ENCODE data around the gene MED13L. TPM values are rescaled to one million over a fixed set of nuclear protein-coding genes. Genes with fewer than 3 reads are reported as not detected.

The MED13L gene
- total and polyA plus RNA-seq, 2 of the 8 experiments (the other 6 are each of a cell fraction or from before 2014, with no cell fraction given): 15.9 to 51.7 TPM

- ChIA-PET CTCF (ENCODE audit: partially characterized antibody) (interaction anchor here (1.6 kb wide), 1 partner anchor 653 kb away, joined by 3 read pairs; no protein-coding TSS in a partner anchor), POLR2A (ENCODE audit: partially characterized antibody) (interaction anchor here (0.6 to 0.8 kb wide), 2 partner anchors 65 to 141 kb away, joined by 4 to 5 read pairs; no protein-coding TSS in a partner anchor)
- no peak overlapping the region for H3K9ac ChIP-seq (replicated peaks in 1 of 4; ENCODE audit: extremely low read depth in 1 of 4, low read depth in 3 of 4, low read length in 3 of 4)
- H2BK5ac ChIP-seq (ENCODE audit: low read depth, low read length): no peak overlapping the region
- H2BK120ac ChIP-seq (replicated peaks; ENCODE audit: low read depth, low read length): no peak overlapping the region
- no peak overlapping the region for H2AK5ac ChIP-seq (ENCODE audit: low read depth, low read length)
- H3K18ac ChIP-seq (ENCODE audit: extremely low read depth, low read length): no peak overlapping the region
- H3K79me2 ChIP-seq (ENCODE audit: control insufficient read depth in 1 of 2, insufficient read depth in 2 of 2, low read length in 2 of 2): peaks cover 0 to 14% of the 10 kb centered on the region in 2 experiments; a peak in 2 of 4 replicates
- no peaks in the 10 kb centered on the region for H4K20me1 ChIP-seq (replicated peaks in 1 of 2; ENCODE audit: control insufficient read depth in 1 of 2, insufficient read depth in 2 of 2, low read length in 2 of 2)
- no peaks in the 10 kb centered on the region; a peak in 2 of 8 replicates for H3K36me3 ChIP-seq (ENCODE audit: control insufficient read depth in 2 of 4, insufficient read depth in 4 of 4, low read length in 3 of 4)
- no peak overlapping the region for H3K4ac ChIP-seq (replicated peaks; ENCODE audit: insufficient read length, low read depth, low read length)
- H3K9me3 ChIP-seq (ENCODE audit: insufficient read depth in 2 of 2, low read depth in 1 of 2, low read length in 1 of 2): no peaks in the 10 kb centered on the region
- H3K4me2 ChIP-seq (ENCODE audit: insufficient read depth in 1 of 2, low read depth in 2 of 2, low read length in 2 of 2): no peak overlapping the region
- peaks cover 0 to 4% (median 0%) of the 10 kb centered on the region in 4 experiments; a peak in 1 of 7 replicates for H3K4me1 ChIP-seq (replicated peaks in 1 of 4; ENCODE audit: control insufficient read depth in 3 of 4, insufficient read depth in 4 of 4, low read length in 3 of 4)
- H3K27me3 ChIP-seq (replicated peaks in 1 of 4; ENCODE audit: control insufficient read depth in 3 of 4, extremely low read depth in 1 of 4, insufficient read depth in 3 of 4, low read length in 3 of 4): no peaks in the 10 kb centered on the region
- DNase-seq (ENCODE audit: low read depth in 1 of 2, low spot score in 2 of 2) (no peak), FAIRE-seq (no peak)
- H2BK20ac ChIP-seq (ENCODE audit: low read length): no peak overlapping the region
- no peak overlapping the region for H3K14ac ChIP-seq (ENCODE audit: insufficient read length)
- no peak overlapping the region for H3K56ac ChIP-seq (replicated peaks; ENCODE audit: insufficient read length, low read depth, low read length)
- no peaks in the 10 kb centered on the region for H3K23me2 ChIP-seq (ENCODE audit: low read depth, low read length)
- H4K5ac ChIP-seq (ENCODE audit: insufficient read length, low read depth, low read length): no peak overlapping the region
- H4K8ac ChIP-seq (ENCODE audit: extremely low read depth, insufficient read depth, low read length): no peak overlapping the region
- H4K91ac ChIP-seq (replicated peaks; ENCODE audit: insufficient read length, low read length): no peak overlapping the region
- no peak overlapping the region for H3K4me3 ChIP-seq (ENCODE audit: extremely low read depth in 1 of 4, insufficient read depth in 2 of 4, low read depth in 3 of 4, low read length in 4 of 4)
- 91% methylated on average over 2 of the region's 2 CpGs; no CpG with 5 or more reads in 1 of the 2 experiments for WGBS, 2 experiments (ENCODE audit: extremely low coverage in 1 of 2, insufficient coverage in 1 of 2, insufficient read length in 1 of 2, insufficient replicate concordance in 2 of 2, low coverage in 1 of 2, low lambda C conversion rate in 2 of 2, missing lambda C conversion rate in 1 of 2)
- no peak overlapping the region for H3K27ac ChIP-seq (ENCODE audit: low read depth, low read length)
- H3K79me1 ChIP-seq (ENCODE audit: low read depth, low read length): no peaks in the 10 kb centered on the region; the same call in 1 of the 2 replicates
- no peak overlapping the region for H2BK15ac ChIP-seq (ENCODE audit: low read length)
- H3K23ac ChIP-seq (ENCODE audit: insufficient read length): no peak overlapping the region
- no peak overlapping the region for H2BK12ac ChIP-seq (ENCODE audit: low read depth, low read length)
- no peak overlapping the region for H2AFZ ChIP-seq (ENCODE audit: low read length)
- TF ChIP-seq TAF1 (IDR thresholded peaks at IDR 0.05; ENCODE audit: low read depth, low read length) (no peak), KDM4A (IDR thresholded peaks at IDR 0.05; ENCODE audit: low read depth, low read length, severe bottlenecking) (no peak), CHD2 (IDR thresholded peaks at IDR 0.05; ENCODE audit: low read length) (no peak), BACH1 (IDR thresholded peaks at IDR 0.05; ENCODE audit: low read length) (no peak), GTF2F1 (IDR thresholded peaks at IDR 0.05; ENCODE audit: borderline replicate concordance, low read depth, low read length) (no peak), EP300 (IDR thresholded peaks at IDR 0.05; ENCODE audit: borderline replicate concordance in 1 of 2, low read depth in 2 of 2, low read length in 2 of 2) (no peak), ATF3 (IDR thresholded peaks at IDR 0.05; ENCODE audit: insufficient read depth, low read depth, low read length) (no peak), POLR2AphosphoS5 (IDR thresholded peaks at IDR 0.05; ENCODE audit: low read depth, low read length) (no peak), TEAD4 (IDR thresholded peaks at IDR 0.05; ENCODE audit: low read depth, low read length) (no peak), SIX5 (IDR thresholded peaks at IDR 0.05; ENCODE audit: low read depth, low read length) (no peak), SUZ12 (IDR thresholded peaks at IDR 0.05; ENCODE audit: low read length) (no peak), JUND (IDR thresholded peaks at IDR 0.05; ENCODE audit: low read length) (no peak), MAX (IDR thresholded peaks at IDR 0.05) (no peak), CREB1 (IDR thresholded peaks at IDR 0.05) (no peak), SRF (IDR thresholded peaks at IDR 0.05; ENCODE audit: low read depth, low read length) (no peak)
These were observed 170.6 kb downstream of the MED13L start for GRCh38 chr12:116106870-116107269.
